ENCODE measurements around the gene SPAG5.

- no peak for TF ChIP-seq CTCF (IDR thresholded peaks at IDR 0.05)
- no peak for TF ChIP-seq ZFX (IDR thresholded peaks at IDR 0.05; ENCODE audit: borderline replicate concordance)
These were observed 46.2 kb upstream of the SPAG5 start, which contains the start of gene BLTP2 for GRCh38 chr17:28644787-28645575.
